Gastroesophageal sphincter (tissue), 3 donors: ENCODE measurements around the gene OR2T2.
"Not testable (repeated sequence)": the region's sequence is repeated elsewhere in the genome, so short reads cannot be mapped to it uniquely, and the experiment has no call there.

Source experiments
- EP300 ChIP-seq: sonication (generic); formaldehyde crosslinking; IDR thresholded peaks from one replicate; pipeline ENCODE4 v1.6.1; 2017; ENCODE audit warnings: antibody characterized with exemption, mild to moderate bottlenecking
- POLR2A ChIP-seq, 2 donors: fragments of 450-650 bp; IDR thresholded peaks; one replicate each; pipeline ENCODE4 v1.6.1; 2017; ENCODE audit warnings: antibody characterized with exemption in 2 of 2, mild to moderate bottlenecking in 2 of 2, moderate library complexity in 1 of 2
- POLR2AphosphoS5 ChIP-seq: sonication (generic); formaldehyde crosslinking; IDR thresholded peaks from one replicate; pipeline ENCODE4 v1.6.1; 2017; ENCODE audit warnings: antibody characterized with exemption
- TF ChIP-seq, protein P1 (sequence below), 4 experiments: fragments of 200-600 bp in 2 of 4; fragments of 450-650 bp in 2 of 4; sonication (generic) in 1 of 4; IDR thresholded peaks; one replicate each; pipeline ENCODE4 v1.5.1; 2017 to 2019; ENCODE audit warnings: antibody characterized with exemption in 4 of 4, mild to moderate bottlenecking in 2 of 4, moderate library complexity in 2 of 4

DNA sequence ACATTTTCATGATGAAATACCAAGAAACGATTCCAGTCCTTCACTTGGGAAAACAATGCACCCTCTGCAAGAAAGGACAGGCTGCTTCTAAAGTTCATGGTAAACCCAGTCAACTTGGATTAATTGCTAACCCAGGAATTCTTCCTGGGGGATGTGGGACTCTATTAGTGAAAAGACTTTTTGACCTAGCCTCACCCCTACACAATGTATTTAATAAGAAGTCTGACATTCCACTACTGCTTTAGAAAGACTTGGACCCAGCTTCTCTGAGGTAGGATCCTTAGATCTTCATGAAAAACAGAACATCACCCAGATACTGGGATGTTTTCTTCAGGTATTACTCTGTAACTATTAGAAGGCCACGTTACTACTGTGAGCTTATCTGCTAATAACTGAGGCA lies at the start of gene OR2T2:
- TF ChIP-seq EP300; POLR2AphosphoS5; POLR2A (IDR thresholded peaks at IDR 0.05): not testable (repeated sequence)
- TF ChIP-seq, protein P1, sequence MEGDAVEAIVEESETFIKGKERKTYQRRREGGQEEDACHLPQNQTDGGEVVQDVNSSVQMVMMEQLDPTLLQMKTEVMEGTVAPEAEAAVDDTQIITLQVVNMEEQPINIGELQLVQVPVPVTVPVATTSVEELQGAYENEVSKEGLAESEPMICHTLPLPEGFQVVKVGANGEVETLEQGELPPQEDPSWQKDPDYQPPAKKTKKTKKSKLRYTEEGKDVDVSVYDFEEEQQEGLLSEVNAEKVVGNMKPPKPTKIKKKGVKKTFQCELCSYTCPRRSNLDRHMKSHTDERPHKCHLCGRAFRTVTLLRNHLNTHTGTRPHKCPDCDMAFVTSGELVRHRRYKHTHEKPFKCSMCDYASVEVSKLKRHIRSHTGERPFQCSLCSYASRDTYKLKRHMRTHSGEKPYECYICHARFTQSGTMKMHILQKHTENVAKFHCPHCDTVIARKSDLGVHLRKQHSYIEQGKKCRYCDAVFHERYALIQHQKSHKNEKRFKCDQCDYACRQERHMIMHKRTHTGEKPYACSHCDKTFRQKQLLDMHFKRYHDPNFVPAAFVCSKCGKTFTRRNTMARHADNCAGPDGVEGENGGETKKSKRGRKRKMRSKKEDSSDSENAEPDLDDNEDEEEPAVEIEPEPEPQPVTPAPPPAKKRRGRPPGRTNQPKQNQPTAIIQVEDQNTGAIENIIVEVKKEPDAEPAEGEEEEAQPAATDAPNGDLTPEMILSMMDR (IDR thresholded peaks at IDR 0.05) = not testable (repeated sequence)
